GM12864 (cell line): ENCODE data around the gene TMEM176B.
"Not testable (repeated sequence)": the region's sequence is repeated elsewhere in the genome, so short reads cannot be mapped to it uniquely, and the experiment has no call there.

ENCODE experiments used
- DNase-seq: peaks from one replicate; pipeline ENCODE4 v3.0.0-alpha.2; 2011; ENCODE audit warnings: low read depth
- H3K4me3 ChIP-seq: 2 replicates; pipeline ENCODE4 v1.5.1; 2011; ENCODE audit warnings: mild to moderate bottlenecking, low read depth, low read length, control low read depth
- TF ChIP-seq, protein P1 (sequence below): IDR thresholded peaks from 2 replicates; pipeline ENCODE4 v1.5.1; 2011; ENCODE audit warnings: low read depth, mild to moderate bottlenecking, moderate library complexity, low read length, control low read depth, inconsistent platforms; ENCODE audit errors: missing control alignments

TMEM176B gene

GRCh38 chr7:150781103-150781502, 19.1 kb downstream of the TMEM176B start:
- no peak overlapping the region for H3K4me3 ChIP-seq
- DNase-seq = no peak
- TF ChIP-seq, protein P1, sequence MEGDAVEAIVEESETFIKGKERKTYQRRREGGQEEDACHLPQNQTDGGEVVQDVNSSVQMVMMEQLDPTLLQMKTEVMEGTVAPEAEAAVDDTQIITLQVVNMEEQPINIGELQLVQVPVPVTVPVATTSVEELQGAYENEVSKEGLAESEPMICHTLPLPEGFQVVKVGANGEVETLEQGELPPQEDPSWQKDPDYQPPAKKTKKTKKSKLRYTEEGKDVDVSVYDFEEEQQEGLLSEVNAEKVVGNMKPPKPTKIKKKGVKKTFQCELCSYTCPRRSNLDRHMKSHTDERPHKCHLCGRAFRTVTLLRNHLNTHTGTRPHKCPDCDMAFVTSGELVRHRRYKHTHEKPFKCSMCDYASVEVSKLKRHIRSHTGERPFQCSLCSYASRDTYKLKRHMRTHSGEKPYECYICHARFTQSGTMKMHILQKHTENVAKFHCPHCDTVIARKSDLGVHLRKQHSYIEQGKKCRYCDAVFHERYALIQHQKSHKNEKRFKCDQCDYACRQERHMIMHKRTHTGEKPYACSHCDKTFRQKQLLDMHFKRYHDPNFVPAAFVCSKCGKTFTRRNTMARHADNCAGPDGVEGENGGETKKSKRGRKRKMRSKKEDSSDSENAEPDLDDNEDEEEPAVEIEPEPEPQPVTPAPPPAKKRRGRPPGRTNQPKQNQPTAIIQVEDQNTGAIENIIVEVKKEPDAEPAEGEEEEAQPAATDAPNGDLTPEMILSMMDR = no peak

DNA sequence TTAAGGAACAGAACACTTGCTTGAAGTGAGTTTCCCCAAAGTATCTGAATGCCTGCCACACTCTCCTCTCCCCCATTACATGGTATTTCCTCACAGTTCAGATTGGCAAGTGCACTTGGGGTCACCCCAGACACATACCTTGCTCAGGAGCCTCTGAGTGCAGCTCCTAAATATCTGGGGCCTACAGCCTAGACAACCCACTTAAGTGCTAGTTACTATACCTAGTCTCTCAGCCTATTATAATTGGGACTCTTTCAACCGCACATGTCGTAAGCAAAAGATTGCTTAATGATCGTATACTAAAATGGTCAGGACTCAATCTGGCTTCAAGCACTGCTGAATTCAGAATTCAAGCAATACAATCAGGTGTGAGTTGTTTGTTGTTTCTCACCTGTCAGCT, 19.9 kb downstream of the TMEM176B start:
- no peak for DNase-seq
- TF ChIP-seq, protein P1 = no peak

DNA sequence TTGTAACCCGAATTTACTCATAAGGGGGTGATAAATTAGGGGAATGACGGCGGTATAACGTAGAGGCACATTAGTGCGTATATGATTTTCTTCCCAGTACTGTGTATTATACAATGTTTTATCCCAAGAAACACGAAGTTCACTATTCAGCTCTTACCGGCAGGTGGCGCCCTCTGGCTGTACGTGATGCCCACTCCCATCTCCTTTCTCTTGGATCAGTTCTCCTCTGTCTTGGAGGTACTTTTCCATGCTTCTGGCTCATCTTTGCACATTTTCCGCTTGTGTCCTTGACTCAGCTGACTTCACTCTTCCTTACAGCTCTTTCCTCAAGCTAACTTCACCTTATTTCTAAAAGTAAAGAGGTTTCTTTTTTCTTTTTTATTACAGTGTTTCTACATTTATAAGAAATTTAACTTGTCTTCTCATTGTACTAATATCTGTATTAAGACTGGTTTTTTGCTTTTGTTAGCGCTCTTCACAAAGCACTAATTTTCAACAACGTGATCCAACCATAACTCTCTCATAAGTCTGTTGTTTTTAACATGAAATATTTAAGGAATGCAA, 21.3 kb downstream of the TMEM176B start:
- peak; percentile 29 for DNase-seq
- H3K4me3 ChIP-seq = no peak overlapping the region
- TF ChIP-seq, protein P1 = peak; percentile 89

More for the DNA sequence above, 19.9 kb downstream of the TMEM176B start:
- no peak overlapping the region for H3K4me3 ChIP-seq

GRCh38 chr7:150778014-150778737, 22.0 kb downstream of the TMEM176B start:
- no peak for DNase-seq
- TF ChIP-seq, protein P1 = no peak
- no peak overlapping the region for H3K4me3 ChIP-seq

GRCh38 chr7:150774131-150774530, 26.0 kb downstream of the TMEM176B start:
- not testable (repeated sequence) for H3K4me3 ChIP-seq, DNase-seq

- DNase-seq = no peak
- H3K4me3 ChIP-seq = no peak overlapping the region
- TF ChIP-seq, protein P1 = no peak
Observed at GRCh38 chr7:150769768-150770167, 30.4 kb downstream of the TMEM176B start.

GRCh38 chr7:150766334-150766709, 33.8 kb downstream of the TMEM176B start:
- TF ChIP-seq, protein P1 = no peak
- no peak overlapping the region for H3K4me3 ChIP-seq
- no peak for DNase-seq
